ENCODE data around the gene SPDYA. TPM values are rescaled to one million over a fixed set of nuclear protein-coding genes. Genes with fewer than 3 reads are reported as not detected.
A peak's percentile ranks its signal among the peaks of the same experiment; 100 is the strongest.

The SPDYA gene
- total RNA-seq, 1 experiment from 2014 or later, result 1.2 TPM

GRCh38 chr2:28880193-28880592, 69.6 kb downstream of the SPDYA start:
- RAD21 ChIA-PET (ENCODE audit: low non-redundant PET in 1 of 2, low total read pairs in 2 of 2, uncharacterized antibody in 2 of 2, unreplicated experiment in 2 of 2), result no interaction called here
- Histone ChIP-seq H3K27ac (ENCODE audit: low read depth, low read length) (no peak overlapping the region), H3K4me2 (ENCODE audit: low read length) (no peak overlapping the region), H3K9ac (ENCODE audit: low read length) (no peak overlapping the region), H3K36me3 (ENCODE audit: control insufficient read depth in 1 of 2, insufficient read depth in 2 of 2, low read length in 2 of 2) (no peaks in the 10 kb centered on the region), H3K79me2 (ENCODE audit: insufficient read depth, low read length) (no peaks in the 10 kb centered on the region), H4K20me1 (ENCODE audit: insufficient read depth) (no peaks in the 10 kb centered on the region), H3K9me2 (ENCODE audit: insufficient read depth) (no peaks in the 10 kb centered on the region), H3K9me3 (ENCODE audit: control insufficient read depth in 1 of 2, insufficient read depth in 1 of 2, low read depth in 1 of 2, low read length in 2 of 2) (no peaks in the 10 kb centered on the region), H3K4me1 (ENCODE audit: control insufficient read depth in 1 of 2, insufficient read depth in 2 of 2, low read length in 2 of 2) (no peaks in the 10 kb centered on the region), H2AFZ (ENCODE audit: low read depth, low read length, poor library complexity, severe bottlenecking) (no peak overlapping the region), H3K27me3 (ENCODE audit: insufficient read depth, low read length) (peaks cover 22% of the 10 kb centered on the region), H3K4me3 (replicated peaks in 1 of 2; ENCODE audit: low read depth in 1 of 2, low read length in 2 of 2) (no peak overlapping the region)
- TF ChIP-seq RAD21 (IDR thresholded peaks at IDR 0.05; ENCODE audit: low read depth) (no peak), REST (IDR thresholded peaks at IDR 0.05; ENCODE audit: low read depth) (no peak), ZFX (IDR thresholded peaks at IDR 0.05) (no peak), POLR2A (IDR thresholded peaks at IDR 0.05; ENCODE audit: borderline replicate concordance, extremely low read depth, insufficient read depth, insufficient read length) (no peak), JUND (IDR thresholded peaks at IDR 0.05) (no peak)
- CTCF ChIA-PET, result no interaction called here
- POLR2A ChIA-PET, result no interaction called here
- intact Hi-C loops (cut with micrococcal nuclease), result no loop called here
- no peak for DNase-seq (ENCODE audit: low read depth, low spot score)
- no TSS peak for BruUV-seq (replicated peaks)
- ATAC-seq, result no peak

- TF ChIP-seq POLR2AphosphoS5 (IDR thresholded peaks at IDR 0.05; ENCODE audit: low read depth, low read length) (no peak), SRF (IDR thresholded peaks at IDR 0.05; ENCODE audit: low read depth) (no peak), EGR1 (IDR thresholded peaks at IDR 0.05; ENCODE audit: low read depth) (no peak), FOSL1 (IDR thresholded peaks at IDR 0.05; ENCODE audit: low read depth) (no peak), ZBTB33 (IDR thresholded peaks at IDR 0.05; ENCODE audit: extremely low read depth, insufficient replicate concordance, low read length) (no peak)
- ChIA-PET POLR2A (interaction anchor here (1.2 to 1.9 kb wide), 2 partner anchors 16 to 24 kb away, joined by 4 to 6 read pairs; partner anchors contain the start of gene TRMT61B), RAD21 (ENCODE audit: low non-redundant PET in 1 of 2, low total read pairs in 2 of 2, uncharacterized antibody in 2 of 2, unreplicated experiment in 2 of 2) (no interaction called here), CTCF (no interaction called here)
- no TSS peak for BruUV-seq (replicated peaks)
- no peak overlapping the region for H2AFZ ChIP-seq (ENCODE audit: low read depth, low read length, poor library complexity, severe bottlenecking)
- no peaks in the 10 kb centered on the region for H3K9me2 ChIP-seq (ENCODE audit: insufficient read depth)
- H3K79me2 ChIP-seq (ENCODE audit: insufficient read depth, low read length), result peaks cover 40% of the 10 kb centered on the region
- intact Hi-C loops (cut with micrococcal nuclease), result loop anchor here (10.0 kb wide), 1 partner anchor 299 kb away; no protein-coding TSS in a partner anchor
- H3K4me1 ChIP-seq (ENCODE audit: control insufficient read depth in 1 of 2, insufficient read depth in 2 of 2, low read length in 2 of 2), result peaks cover 15 to 29% of the 10 kb centered on the region in 2 experiments
- peaks cover 9% of the 10 kb centered on the region; the same call in 1 of the 2 replicates for H3K27me3 ChIP-seq (ENCODE audit: insufficient read depth, low read length)
- no peaks in the 10 kb centered on the region for H3K9me3 ChIP-seq (ENCODE audit: control insufficient read depth in 1 of 2, insufficient read depth in 1 of 2, low read depth in 1 of 2, low read length in 2 of 2)
- H3K36me3 ChIP-seq (ENCODE audit: control insufficient read depth in 1 of 2, insufficient read depth in 2 of 2, low read length in 2 of 2), result peaks cover 0 to 10% of the 10 kb centered on the region in 2 experiments; a peak in 1 of 4 replicates
- no peak for ATAC-seq
- peak overlapping the region; percentile 63 for H3K4me2 ChIP-seq (ENCODE audit: low read length)
- peak overlapping the region; percentile 54 for H3K27ac ChIP-seq (ENCODE audit: low read depth, low read length)
- peak overlapping the region; percentile 46 to 98 for H3K4me3 ChIP-seq (replicated peaks in 1 of 2; ENCODE audit: low read depth in 1 of 2, low read length in 2 of 2)
- H3K9ac ChIP-seq (ENCODE audit: low read length), result peak overlapping the region; percentile 64; the same call in 1 of the 2 replicates
- peaks cover 31% of the 10 kb centered on the region; the same call in 1 of the 2 replicates for H4K20me1 ChIP-seq (ENCODE audit: insufficient read depth)
- DNase-seq (ENCODE audit: low read depth, low spot score), result no peak
Measured at GRCh38 chr2:28893488-28893887, 82.9 kb downstream of the SPDYA start.
